Tibial nerve (tissue), 4 donors: ENCODE measurements around the gene HCFC1. TPM values are rescaled to one million over a fixed set of nuclear protein-coding genes. Genes with fewer than 3 reads are reported as not detected.

Source experiments
- DNase-seq, 2 donors: peaks; one replicate each; pipeline ENCODE4 v3.0.0-alpha.2; 2019; ENCODE audit warnings: low spot score in 2 of 2
- H3K27ac ChIP-seq, 4 donors: fragments of 200-600 bp; sonication (generic) in 3 of 4; one replicate each; pipeline ENCODE4 v1.5.1; 2017 to 2019; ENCODE audit warnings: mild to moderate bottlenecking in 1 of 4
- H3K27me3 ChIP-seq, 2 donors: fragments of 200-600 bp; sonication (generic) in 1 of 2; one replicate each; pipeline versions ENCODE4 v1.5.1 to v1.6.0; 2017 to 2019
- H3K36me3 ChIP-seq, 3 donors: fragments of 200-600 bp; sonication (generic); one replicate each; pipeline ENCODE4 v1.5.1; 2018 to 2019
- H3K4me1 ChIP-seq, 4 donors: fragments of 200-600 bp; sonication (generic) in 3 of 4; one replicate each; pipeline ENCODE4 v1.5.1; 2017 to 2019
- H3K4me3 ChIP-seq, 4 donors: fragments of 200-600 bp; sonication (generic) in 3 of 4; one replicate each; pipeline ENCODE4 v1.5.1; 2017 to 2019; ENCODE audit warnings: mild to moderate bottlenecking in 1 of 4, moderate library complexity in 1 of 4
- H3K9me3 ChIP-seq, 4 donors: fragments of 200-600 bp; sonication (generic) in 3 of 4; one replicate each; pipeline ENCODE4 v1.5.1; 2017 to 2019
- EP300 ChIP-seq, 2 donors: sonication (generic); formaldehyde crosslinking; IDR thresholded peaks; one replicate each; pipeline ENCODE4 v1.6.1; 2017; ENCODE audit warnings: antibody characterized with exemption in 2 of 2, mild to moderate bottlenecking in 1 of 2
- POLR2A ChIP-seq, 2 donors: fragments of 450-650 bp; IDR thresholded peaks; one replicate each; pipeline ENCODE4 v1.6.1; 2017; ENCODE audit warnings: antibody characterized with exemption in 2 of 2, mild to moderate bottlenecking in 2 of 2, moderate library complexity in 2 of 2
- WGBS, 2 donors: methylation state at CpG; one replicate each; pipeline ENCODE4 v1.1.5; 2018; 5-methylcytosine and 5-hydroxymethylcytosine counted together
- total RNA-seq, 4 donors: library from RNA; depleted of rRNA; stranded (reverse); fragments of >200 nt; gene quantifications; one replicate each; pipeline ENCODE4 v1.1.0, GENCODE V29; 2016
- TF ChIP-seq, protein P1 (sequence below), 5 experiments: fragments of 200-600 bp in 3 of 5; fragments of 450-650 bp in 2 of 5; sonication (generic) in 3 of 5; IDR thresholded peaks; one replicate each; pipeline ENCODE4 v1.5.1; 2016 to 2019; ENCODE audit warnings: antibody characterized with exemption in 5 of 5, mild to moderate bottlenecking in 3 of 5, moderate library complexity in 2 of 5

Gene HCFC1
- total RNA-seq, 4 donors from 2014 or later, result 42.6 to 52.2 (median 48.9) TPM

- H3K4me1 ChIP-seq, result peaks cover 0 to 46% (median 8%) of the 10 kb centered on the region in 4 donors
- 89 to 100% methylated on average over 1 to 19 of the region's 19 CpGs for WGBS, 2 donors
- no peak for DNase-seq
Measured at GRCh38 chrX:153950127-153950526, 21.5 kb downstream of the HCFC1 start.

DNA sequence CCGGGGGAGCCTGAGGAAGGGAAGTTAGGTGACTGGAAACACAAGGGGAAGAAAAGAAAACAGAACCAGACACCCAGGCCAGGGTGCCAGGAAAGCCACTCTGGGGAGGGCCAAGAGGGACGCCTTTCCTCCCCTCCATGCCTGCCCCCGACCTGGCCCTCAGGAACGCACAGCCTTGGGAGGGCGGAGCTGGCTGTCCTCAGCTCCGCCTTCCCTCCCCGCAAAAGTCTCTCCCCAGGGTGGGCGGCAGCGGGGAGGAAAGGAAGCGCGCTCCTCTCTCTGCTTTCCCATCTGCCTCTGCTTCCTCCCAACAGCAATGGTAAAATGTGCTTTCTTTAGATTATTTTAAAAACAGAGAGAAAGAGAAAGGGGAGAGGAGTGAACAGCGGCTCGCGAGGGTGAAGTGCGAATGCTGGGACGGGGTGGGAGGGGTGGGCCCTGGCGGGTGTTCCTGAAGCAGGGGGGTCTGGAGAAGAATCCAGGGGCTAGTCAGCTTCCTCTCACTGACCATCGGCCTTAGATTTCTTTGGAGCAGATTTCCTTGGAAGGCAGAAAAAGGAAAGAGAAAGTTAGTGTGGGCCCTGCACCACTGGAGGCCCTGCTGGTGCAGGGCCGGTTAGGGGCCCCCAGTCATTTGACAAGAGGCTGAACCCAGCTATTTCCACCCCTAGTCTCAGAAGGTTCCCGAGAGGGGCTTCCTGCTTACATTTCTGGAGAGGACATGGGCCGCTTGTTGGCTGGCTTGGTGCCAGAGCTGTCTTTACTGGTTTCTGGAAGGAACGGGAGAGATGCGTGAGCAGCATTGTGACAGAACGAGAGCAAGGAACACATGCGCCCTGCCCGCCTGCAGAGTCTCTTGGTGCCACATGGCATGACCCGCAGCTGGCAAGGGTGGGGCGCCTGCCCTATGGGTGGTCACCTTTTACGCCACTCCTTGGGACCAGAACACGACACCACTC lies 22.5 kb downstream of the HCFC1 start:
- Histone ChIP-seq H3K27ac (peak overlapping the region; percentile 45 to 81 (median 68)), H3K9me3 (no peaks in the 10 kb centered on the region), H3K27me3 (no peaks in the 10 kb centered on the region), H3K4me1 (peaks cover 0 to 46% (median 8%) of the 10 kb centered on the region in 4 donors), H3K4me3 (no peak overlapping the region), H3K36me3 (peaks cover 0 to 39% (median 5%) of the 10 kb centered on the region in 3 donors)
- DNase-seq, result no peak
- no peak for TF ChIP-seq POLR2A (IDR thresholded peaks at IDR 0.05)
- TF ChIP-seq, protein P1, sequence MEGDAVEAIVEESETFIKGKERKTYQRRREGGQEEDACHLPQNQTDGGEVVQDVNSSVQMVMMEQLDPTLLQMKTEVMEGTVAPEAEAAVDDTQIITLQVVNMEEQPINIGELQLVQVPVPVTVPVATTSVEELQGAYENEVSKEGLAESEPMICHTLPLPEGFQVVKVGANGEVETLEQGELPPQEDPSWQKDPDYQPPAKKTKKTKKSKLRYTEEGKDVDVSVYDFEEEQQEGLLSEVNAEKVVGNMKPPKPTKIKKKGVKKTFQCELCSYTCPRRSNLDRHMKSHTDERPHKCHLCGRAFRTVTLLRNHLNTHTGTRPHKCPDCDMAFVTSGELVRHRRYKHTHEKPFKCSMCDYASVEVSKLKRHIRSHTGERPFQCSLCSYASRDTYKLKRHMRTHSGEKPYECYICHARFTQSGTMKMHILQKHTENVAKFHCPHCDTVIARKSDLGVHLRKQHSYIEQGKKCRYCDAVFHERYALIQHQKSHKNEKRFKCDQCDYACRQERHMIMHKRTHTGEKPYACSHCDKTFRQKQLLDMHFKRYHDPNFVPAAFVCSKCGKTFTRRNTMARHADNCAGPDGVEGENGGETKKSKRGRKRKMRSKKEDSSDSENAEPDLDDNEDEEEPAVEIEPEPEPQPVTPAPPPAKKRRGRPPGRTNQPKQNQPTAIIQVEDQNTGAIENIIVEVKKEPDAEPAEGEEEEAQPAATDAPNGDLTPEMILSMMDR (IDR thresholded peaks at IDR 0.05), result no peak
- no peak for TF ChIP-seq EP300 (IDR thresholded peaks at IDR 0.05)
- WGBS, 2 donors, result 19 to 64% methylated on average over 23 to 30 of the region's 30 CpGs

More at GRCh38 chrX:153950127-153950526, 21.5 kb downstream of the HCFC1 start:
- Histone ChIP-seq H3K27me3 (no peaks in the 10 kb centered on the region), H3K4me3 (no peak overlapping the region), H3K9me3 (no peaks in the 10 kb centered on the region), H3K36me3 (peaks cover 0 to 49% (median 5%) of the 10 kb centered on the region in 3 donors), H3K27ac (peak overlapping the region in 3 of 4 donors; percentile 56 to 81 (median 80))
- TF ChIP-seq POLR2A (IDR thresholded peaks at IDR 0.05), result no peak

- no peak for DNase-seq
- peak overlapping the region; percentile 45 to 81 (median 68) for H3K27ac ChIP-seq
- H3K27me3 ChIP-seq, result no peaks in the 10 kb centered on the region
- peaks cover 0 to 33% (median 5%) of the 10 kb centered on the region in 3 donors for H3K36me3 ChIP-seq
- WGBS, 2 donors, result 11 to 55% methylated on average over 1 to 10 of the region's 10 CpGs
- H3K9me3 ChIP-seq, result no peaks in the 10 kb centered on the region
- peaks cover 0 to 48% (median 8%) of the 10 kb centered on the region in 4 donors for H3K4me1 ChIP-seq
- TF ChIP-seq, protein P1 (IDR thresholded peaks at IDR 0.05), result no peak
- TF ChIP-seq POLR2A (IDR thresholded peaks at IDR 0.05), result no peak
- H3K4me3 ChIP-seq, result no peak overlapping the region
Measured at GRCh38 chrX:153948002-153948466, 23.6 kb downstream of the HCFC1 start.

DNA sequence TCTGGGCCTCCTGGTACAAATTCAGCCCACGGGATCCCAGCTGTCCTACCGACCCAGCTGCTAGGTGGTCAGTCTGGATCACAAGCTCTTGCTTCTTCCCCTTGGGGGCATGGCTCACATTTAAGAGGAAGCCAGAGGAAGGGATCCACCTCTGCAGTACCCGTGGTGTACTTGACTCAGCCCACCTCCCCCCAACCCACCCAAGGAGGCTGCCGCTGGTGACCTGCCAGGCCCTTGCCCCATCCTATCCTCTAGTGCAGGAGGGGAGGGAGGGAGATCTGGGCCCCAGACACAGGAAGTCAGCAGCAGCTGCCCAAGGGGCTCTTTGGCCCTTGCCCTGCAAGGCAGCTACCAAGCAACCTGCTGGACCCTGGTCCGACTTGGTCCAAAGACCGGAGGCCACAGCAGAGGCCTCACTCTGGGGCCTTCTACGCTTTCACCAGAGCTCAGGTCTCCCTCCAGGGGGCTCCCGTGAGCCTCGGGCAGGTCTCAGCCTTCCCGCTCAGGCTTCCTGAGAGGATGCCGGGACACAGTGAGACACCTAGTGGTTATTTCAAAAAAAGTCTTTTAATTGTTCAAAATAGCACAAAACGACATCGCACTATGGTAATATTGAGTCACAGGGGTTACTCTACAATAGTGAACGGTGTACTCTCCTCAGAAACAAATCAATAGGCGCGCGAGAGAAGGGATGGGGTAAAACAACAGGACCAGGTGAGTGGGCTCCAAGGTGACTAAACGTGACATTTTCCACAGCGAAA lies 24.4 kb downstream of the HCFC1 start:
- peaks cover 0 to 25% (median 5%) of the 10 kb centered on the region in 3 donors for H3K36me3 ChIP-seq
- peak in 1 of 2 donors; percentile 31 for DNase-seq
- WGBS, 2 donors, result 36 to 58% methylated on average over 9 to 19 of the region's 19 CpGs
- no peaks in the 10 kb centered on the region for H3K9me3 ChIP-seq
- TF ChIP-seq, protein P1 (IDR thresholded peaks at IDR 0.05), result peak; percentile 63 to 81 (median 76)
- TF ChIP-seq POLR2A (IDR thresholded peaks at IDR 0.05), result no peak
- no peak for TF ChIP-seq EP300 (IDR thresholded peaks at IDR 0.05)
- H3K4me1 ChIP-seq, result peaks cover 0 to 50% (median 8%) of the 10 kb centered on the region in 4 donors
- peak overlapping the region; percentile 45 to 81 (median 68) for H3K27ac ChIP-seq
- H3K4me3 ChIP-seq, result no peak overlapping the region
- peaks cover 0 to 3% of the 10 kb centered on the region in 2 donors for H3K27me3 ChIP-seq
